ENCODE results near the gene LIN28A.
A peak's percentile ranks its signal among the peaks of the same experiment; 100 is the strongest.

LIN28A gene

DNA sequence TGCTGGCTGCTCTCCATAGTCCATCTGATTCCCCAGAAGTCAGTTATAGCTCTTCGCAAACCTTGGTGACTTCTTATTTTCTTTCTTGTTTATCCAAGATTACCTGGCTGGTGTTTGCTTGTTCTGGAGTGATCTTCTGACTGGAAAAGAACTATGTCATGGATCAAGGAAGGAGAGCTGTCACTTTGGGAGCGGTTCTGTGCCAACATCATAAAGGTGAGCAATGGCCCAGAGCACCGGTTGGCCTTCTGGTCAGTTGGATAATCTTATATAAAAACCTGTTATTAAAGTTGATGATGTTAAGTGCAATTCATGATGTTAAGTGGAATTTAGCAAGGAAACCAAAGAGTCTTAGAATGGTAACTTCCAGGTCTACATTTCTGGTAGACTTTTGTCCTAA is 22.2 kb downstream of the LIN28A start:
- peaks cover 12% of the 10 kb centered on the region for H3K4me1 Mint-ChIP-seq

GRCh38 chr1:26434161-26434752 is 23.6 kb downstream of the LIN28A start:
- no peaks in the 10 kb centered on the region for H3K27me3 Mint-ChIP-seq
- peaks cover 12% of the 10 kb centered on the region for H3K36me3 Mint-ChIP-seq
- no peak for ATAC-seq (ENCODE audit: low read depth)
- no peaks in the 10 kb centered on the region for H3K9me3 Mint-ChIP-seq
- H3K4me3 Mint-ChIP-seq: no peak overlapping the region
- H3K4me1 Mint-ChIP-seq: peaks cover 12% of the 10 kb centered on the region
- peak overlapping the region; percentile 8 for H3K27ac Mint-ChIP-seq
- DNase-seq (ENCODE audit: low spot score in 2 of 2): no peak

More for the DNA sequence above, 22.2 kb downstream of the LIN28A start:
- DNase-seq (ENCODE audit: low spot score in 2 of 2) (no peak), ATAC-seq (ENCODE audit: low read depth) (no peak)
- peak overlapping the region; percentile 94 for H3K27ac Mint-ChIP-seq
- no peaks in the 10 kb centered on the region for H3K27me3 Mint-ChIP-seq
- H3K36me3 Mint-ChIP-seq: peaks cover 6% of the 10 kb centered on the region
- no peaks in the 10 kb centered on the region for H3K9me3 Mint-ChIP-seq
- peak overlapping the region; percentile 92 for H3K4me3 Mint-ChIP-seq

DNA sequence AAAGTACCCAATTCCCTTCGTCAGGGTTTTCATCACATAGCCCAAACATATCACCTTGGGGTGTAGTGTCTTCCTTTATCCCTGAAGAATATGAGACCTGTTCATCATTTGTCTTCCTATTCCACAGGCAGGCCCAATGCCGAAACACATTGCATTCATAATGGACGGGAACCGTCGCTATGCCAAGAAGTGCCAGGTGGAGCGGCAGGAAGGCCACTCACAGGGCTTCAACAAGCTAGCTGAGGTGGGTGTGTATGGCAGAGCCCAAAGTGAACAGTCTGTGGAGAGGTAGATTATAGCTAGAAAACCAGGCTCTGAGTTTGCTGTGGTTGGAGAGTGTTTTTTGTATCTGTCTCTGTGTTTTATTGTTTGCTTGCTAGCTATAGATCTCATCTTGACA is 27.4 kb downstream of the LIN28A start:
- H3K9me3 Mint-ChIP-seq: no peaks in the 10 kb centered on the region
- ATAC-seq (ENCODE audit: low read depth) (no peak), DNase-seq (ENCODE audit: low spot score in 2 of 2) (no peak)
- H3K4me1 Mint-ChIP-seq: peaks cover 7% of the 10 kb centered on the region
- no peaks in the 10 kb centered on the region for H3K27me3 Mint-ChIP-seq
- peaks cover 18% of the 10 kb centered on the region for H3K36me3 Mint-ChIP-seq
- H3K4me3 Mint-ChIP-seq: no peak overlapping the region
- no peak overlapping the region for H3K27ac Mint-ChIP-seq

GRCh38 chr1:26440259-26440658 is 29.6 kb downstream of the LIN28A start:
- DNase-seq (ENCODE audit: low spot score in 2 of 2): no peak
- ATAC-seq (ENCODE audit: low read depth): no peak
- no peak overlapping the region for H3K27ac Mint-ChIP-seq
- peaks cover 28% of the 10 kb centered on the region for H3K36me3 Mint-ChIP-seq
- no peak overlapping the region for H3K4me3 Mint-ChIP-seq
- H3K4me1 Mint-ChIP-seq: peaks cover 2% of the 10 kb centered on the region
- no peaks in the 10 kb centered on the region for H3K27me3 Mint-ChIP-seq
- no peaks in the 10 kb centered on the region for H3K9me3 Mint-ChIP-seq

DNA sequence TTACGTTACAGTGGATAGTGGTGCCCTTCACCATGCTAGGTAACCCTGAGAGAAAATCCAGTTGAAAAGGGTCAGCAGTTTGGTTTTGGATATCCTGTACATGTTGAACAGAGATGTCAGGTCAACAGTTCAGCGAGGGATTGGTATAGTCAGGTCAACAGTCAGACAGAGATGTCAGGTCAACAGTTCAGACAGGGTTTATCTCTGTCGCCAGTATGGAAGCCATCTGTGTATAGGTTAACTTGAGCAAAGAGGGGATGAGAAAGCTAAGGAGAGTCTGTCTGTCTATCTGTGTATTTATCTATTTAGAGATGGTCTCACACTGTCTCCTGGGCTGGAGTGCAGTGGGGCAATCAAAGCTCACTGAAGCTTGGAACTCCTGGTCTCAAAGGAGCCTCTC is 39.3 kb downstream of the LIN28A start:
- H3K4me1 Mint-ChIP-seq: peaks cover 22% of the 10 kb centered on the region
- no peaks in the 10 kb centered on the region for H3K9me3 Mint-ChIP-seq
- DNase-seq (ENCODE audit: low spot score in 2 of 2) (no peak), ATAC-seq (ENCODE audit: low read depth) (no peak)
- H3K27me3 Mint-ChIP-seq: no peaks in the 10 kb centered on the region
- no peak overlapping the region for H3K4me3 Mint-ChIP-seq
- no peak overlapping the region for H3K27ac Mint-ChIP-seq
- peaks cover 28% of the 10 kb centered on the region for H3K36me3 Mint-ChIP-seq

- Mint-ChIP-seq H3K36me3 (peaks cover 27% of the 10 kb centered on the region), H3K4me1 (peaks cover 19% of the 10 kb centered on the region), H3K9me3 (no peaks in the 10 kb centered on the region), H3K4me3 (no peak overlapping the region), H3K27me3 (no peaks in the 10 kb centered on the region), H3K27ac (no peak overlapping the region)
- ATAC-seq (ENCODE audit: low read depth) (no peak), DNase-seq (ENCODE audit: low spot score in 2 of 2) (no peak)
Measured at GRCh38 chr1:26450908-26451307, 40.3 kb downstream of the LIN28A start.

DNA sequence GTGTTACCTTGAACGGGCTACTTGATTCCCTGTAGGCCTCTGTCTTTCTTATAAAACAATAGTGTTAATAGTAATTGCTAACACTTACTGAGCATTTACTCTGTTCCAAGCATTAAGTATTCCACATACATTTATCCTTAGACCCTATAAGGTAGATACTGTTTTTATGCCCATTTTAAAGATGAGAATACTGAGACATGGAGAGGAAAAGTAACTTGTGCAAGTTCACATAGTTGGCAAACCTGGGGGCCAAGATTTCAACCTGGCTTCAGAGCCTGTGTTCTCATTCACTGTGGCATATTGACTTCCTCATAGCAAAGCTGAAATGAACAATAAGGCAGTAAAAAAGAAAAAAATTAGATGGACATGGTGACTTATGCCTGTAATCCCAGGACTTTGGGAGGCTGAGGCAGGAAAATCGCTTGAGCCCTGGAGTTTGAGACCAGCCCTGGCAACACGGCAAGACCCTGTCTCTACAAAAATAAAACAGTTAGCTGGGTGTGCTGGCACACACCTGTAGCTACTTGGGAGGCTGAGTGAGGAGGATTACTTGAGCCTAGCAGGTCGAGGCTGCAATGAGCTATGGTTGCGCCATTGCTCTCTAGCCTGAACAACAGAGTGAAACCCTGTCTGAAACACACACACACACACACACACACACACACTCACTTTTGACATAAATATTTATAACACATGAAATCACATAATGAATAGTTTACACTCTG is 42.0 kb downstream of the LIN28A start:
- Mint-ChIP-seq H3K4me1 (peaks cover 7% of the 10 kb centered on the region), H3K36me3 (peaks cover 21% of the 10 kb centered on the region), H3K4me3 (no peak overlapping the region), H3K27me3 (no peaks in the 10 kb centered on the region), H3K27ac (no peak overlapping the region), H3K9me3 (no peaks in the 10 kb centered on the region)
- DNase-seq (ENCODE audit: low spot score in 2 of 2): no peak
- ATAC-seq (ENCODE audit: low read depth): no peak

GRCh38 chr1:26459148-26459547 is 48.5 kb downstream of the LIN28A start:
- Mint-ChIP-seq H3K4me3 (no peak overlapping the region), H3K27ac (no peak overlapping the region), H3K9me3 (no peaks in the 10 kb centered on the region), H3K36me3 (peaks cover 19% of the 10 kb centered on the region), H3K27me3 (no peaks in the 10 kb centered on the region), H3K4me1 (no peaks in the 10 kb centered on the region)
- no peak for DNase-seq (ENCODE audit: low spot score in 2 of 2)
- no peak for ATAC-seq (ENCODE audit: low read depth)

GRCh38 chr1:26459573-26460031 is 49.0 kb downstream of the LIN28A start:
- H3K36me3 Mint-ChIP-seq: peaks cover 21% of the 10 kb centered on the region

GRCh38 chr1:26468911-26469310 is 58.3 kb downstream of the LIN28A start:
- H3K4me3 Mint-ChIP-seq: no peak overlapping the region
- peaks cover 14% of the 10 kb centered on the region for H3K36me3 Mint-ChIP-seq
- no peak for DNase-seq (ENCODE audit: low spot score in 2 of 2)
- H3K27ac Mint-ChIP-seq: no peak overlapping the region
- peaks cover 12% of the 10 kb centered on the region for H3K4me1 Mint-ChIP-seq
- H3K9me3 Mint-ChIP-seq: no peaks in the 10 kb centered on the region
- no peaks in the 10 kb centered on the region for H3K27me3 Mint-ChIP-seq
- ATAC-seq (ENCODE audit: low read depth): no peak

More at GRCh38 chr1:26459573-26460031, 49.0 kb downstream of the LIN28A start:
- Mint-ChIP-seq H3K4me3 (no peak overlapping the region), H3K27ac (no peak overlapping the region), H3K4me1 (no peaks in the 10 kb centered on the region), H3K9me3 (no peaks in the 10 kb centered on the region), H3K27me3 (no peaks in the 10 kb centered on the region)
- no peak for DNase-seq (ENCODE audit: low spot score in 2 of 2)
- no peak for ATAC-seq (ENCODE audit: low read depth)

DNA sequence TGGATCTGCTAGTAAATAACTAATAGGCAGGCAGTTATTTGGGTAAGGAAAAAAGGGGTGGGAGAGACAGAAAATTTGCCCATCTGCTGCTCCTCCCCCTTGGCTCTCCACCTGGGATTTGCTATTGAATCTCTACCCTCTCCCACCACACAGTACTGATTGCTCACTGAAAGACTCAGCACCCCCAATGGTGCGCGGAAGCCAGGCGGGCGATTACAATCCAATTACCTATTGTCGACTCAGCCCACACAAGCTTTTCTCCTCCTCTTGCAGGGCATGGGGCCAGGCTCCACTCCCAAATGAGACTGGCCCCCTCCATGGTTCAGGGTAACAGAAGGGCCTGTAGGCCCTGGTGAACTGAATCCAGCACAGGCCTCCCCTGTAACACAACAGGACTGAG is 58.9 kb downstream of the LIN28A start:
- DNase-seq (ENCODE audit: low spot score in 2 of 2) (no peak), ATAC-seq (ENCODE audit: low read depth) (no peak)
- no peaks in the 10 kb centered on the region for H3K27me3 Mint-ChIP-seq
- no peak overlapping the region for H3K27ac Mint-ChIP-seq
- H3K4me3 Mint-ChIP-seq: no peak overlapping the region
- no peaks in the 10 kb centered on the region for H3K9me3 Mint-ChIP-seq
- peaks cover 16% of the 10 kb centered on the region for H3K36me3 Mint-ChIP-seq
- H3K4me1 Mint-ChIP-seq: peaks cover 14% of the 10 kb centered on the region

- Mint-ChIP-seq H3K4me3 (peak overlapping the region; percentile 92), H3K27ac (peak overlapping the region; percentile 55), H3K4me1 (peaks cover 14% of the 10 kb centered on the region), H3K9me3 (no peaks in the 10 kb centered on the region), H3K36me3 (peaks cover 14% of the 10 kb centered on the region), H3K27me3 (no peaks in the 10 kb centered on the region)
- DNase-seq (ENCODE audit: low spot score in 2 of 2) (no peak), ATAC-seq (ENCODE audit: low read depth) (no peak)
Measured at GRCh38 chr1:26470878-26471497, 60.4 kb downstream of the LIN28A start.

DNA sequence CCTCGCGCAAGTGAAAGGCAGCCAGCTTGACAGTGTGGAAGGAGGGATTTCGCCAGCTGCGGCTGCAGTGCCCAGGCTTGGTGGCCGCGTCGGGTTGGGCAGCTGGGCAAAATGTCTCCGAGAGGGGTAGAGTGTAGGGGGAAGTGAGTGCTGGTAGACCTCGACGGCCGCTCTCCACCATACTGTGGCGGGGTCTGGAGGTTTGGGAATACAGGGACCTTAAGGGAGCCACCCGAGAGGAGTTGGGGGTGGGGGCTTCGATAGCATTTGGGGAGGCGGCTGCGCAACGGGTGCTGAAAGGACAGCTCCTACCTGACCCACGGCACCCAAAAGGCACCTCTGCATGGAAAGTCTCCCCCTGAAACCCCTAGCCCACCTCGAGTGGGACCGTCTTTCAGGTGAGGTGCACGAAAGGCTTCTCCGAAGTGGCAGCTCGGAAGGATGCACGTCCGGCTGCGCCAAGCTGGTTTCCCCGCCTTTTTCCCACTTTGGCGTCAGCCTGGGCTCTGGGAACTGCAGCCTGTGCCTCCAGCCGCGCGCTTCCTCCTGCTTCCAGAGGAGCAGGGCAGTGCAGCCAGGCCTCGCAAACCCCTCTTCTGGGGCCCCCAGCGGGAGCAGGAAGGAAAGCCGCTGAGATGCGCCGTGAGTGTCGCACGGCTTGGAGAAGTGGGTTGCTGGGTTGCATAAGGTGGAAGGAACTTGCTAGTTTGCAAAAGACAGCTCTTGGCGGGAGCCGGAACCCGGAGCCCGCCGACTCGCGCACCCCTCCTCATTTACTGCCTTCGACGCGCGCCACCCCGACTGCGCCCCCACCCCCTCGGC is 61.1 kb downstream of the LIN28A start:
- peak; percentile 14 to 46 for DNase-seq (ENCODE audit: low spot score in 2 of 2)
- Mint-ChIP-seq H3K27ac (peak overlapping the region; percentile 95), H3K4me3 (peak overlapping the region; percentile 92)

More for the DNA sequence above, 61.1 kb downstream of the LIN28A start:
- peak; percentile 16 for ATAC-seq (ENCODE audit: low read depth)
- H3K9me3 Mint-ChIP-seq: no peaks in the 10 kb centered on the region
- peaks cover 17% of the 10 kb centered on the region for H3K4me1 Mint-ChIP-seq
- H3K36me3 Mint-ChIP-seq: peaks cover 16% of the 10 kb centered on the region
- H3K27me3 Mint-ChIP-seq: no peaks in the 10 kb centered on the region
